Measurements from ENCODE around the gene RANBP10. TPM values are rescaled to one million over a fixed set of nuclear protein-coding genes. Genes with fewer than 3 reads are reported as not detected.

RANBP10 gene
- total and polyA plus RNA-seq, 2 of the 8 experiments (the other 6 are each of a cell fraction or from before 2014, with no cell fraction given), result 14.2 to 16.8 TPM

- no peak for TF ChIP-seq CHD7 (IDR thresholded peaks at IDR 0.05; ENCODE audit: insufficient replicate concordance, low read length)
- TF ChIP-seq KDM5A (IDR thresholded peaks at IDR 0.05; ENCODE audit: low read length), result no peak
- TF ChIP-seq CTBP2 (IDR thresholded peaks at IDR 0.05; ENCODE audit: borderline replicate concordance, insufficient read depth, insufficient read length, low read length), result no peak
- TF ChIP-seq SP4 (IDR thresholded peaks at IDR 0.05; ENCODE audit: low read length), result no peak
- no peak for TF ChIP-seq JUN (IDR thresholded peaks at IDR 0.05; ENCODE audit: low read depth, low read length)
- TF ChIP-seq TAF7 (optimal IDR thresholded peaks at IDR 0.05; ENCODE audit: borderline replicate concordance, low read depth, low read length), result no peak
- no peak for TF ChIP-seq RNF2 (IDR thresholded peaks at IDR 0.05; ENCODE audit: borderline replicate concordance, low read depth, low read length, missing control alignments, poor library complexity, severe bottlenecking)
- no peak for TF ChIP-seq CREB1 (IDR thresholded peaks at IDR 0.05)
- TF ChIP-seq POLR2A (IDR thresholded peaks at IDR 0.05; ENCODE audit: control extremely low read depth in 1 of 2, low read depth in 2 of 2, low read length in 2 of 2), result no peak
- TF ChIP-seq KDM4A (IDR thresholded peaks at IDR 0.05; ENCODE audit: low read depth, low read length, severe bottlenecking), result no peak
- no peak for TF ChIP-seq NANOG (IDR thresholded peaks at IDR 0.05; ENCODE audit: insufficient read depth, low read depth, low read length, poor library complexity, severe bottlenecking)
Observed at GRCh38 chr16:67734731-67735201, 71.6 kb downstream of the RANBP10 start (continued).
